HG02642 (cell line): ENCODE results near the gene NAV3.

ENCODE experiments used
- ATAC-seq: cut with Tn5 transposase; IDR thresholded peaks from one replicate; pipeline ENCODE4 v1.9.1; 2021; ENCODE audit warnings: mild to moderate bottlenecking; ENCODE audit not compliant: unreplicated experiment, poor library complexity

The NAV3 gene

DNA sequence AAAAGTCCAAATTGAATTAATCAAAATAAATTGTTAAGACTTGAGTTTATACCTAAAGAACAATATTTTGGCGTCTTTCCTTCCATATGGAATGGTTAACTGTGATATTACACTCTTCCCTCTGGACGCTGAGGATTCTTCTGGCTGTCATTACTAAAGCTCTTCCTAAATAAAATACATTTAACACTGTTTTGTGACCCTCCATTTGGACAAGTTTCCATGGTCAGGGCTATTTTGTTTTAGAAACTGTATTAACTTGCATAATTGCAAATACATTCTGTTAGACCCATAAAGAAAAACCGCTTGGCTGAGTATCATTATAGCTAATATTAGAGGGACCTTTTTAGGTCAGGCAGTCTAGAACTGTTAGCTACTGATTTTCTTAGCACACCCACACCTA lies 87.4 kb downstream of the NAV3 start:
- no peak for ATAC-seq

- no peak for ATAC-seq
Observed at GRCh38 chr12:77919450-77919849, 88.8 kb downstream of the NAV3 start.

DNA sequence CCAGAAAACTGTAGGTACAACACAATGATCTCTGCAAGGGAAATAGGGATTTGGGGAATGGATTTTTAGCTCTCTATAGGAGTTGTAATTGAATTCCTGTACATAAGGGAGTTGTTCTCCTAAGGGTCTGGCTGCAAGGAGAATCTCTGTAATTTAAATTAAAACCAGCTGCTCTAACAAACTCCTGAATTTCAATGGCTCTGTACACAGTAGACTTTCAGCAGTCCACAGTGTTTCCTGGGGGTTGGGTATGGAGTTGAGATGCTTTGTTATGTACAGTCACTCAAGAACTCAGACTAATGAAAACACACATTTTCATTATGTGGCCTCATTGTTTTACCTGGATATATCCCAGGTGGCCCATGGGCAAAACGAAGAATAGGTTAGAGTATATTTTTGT lies 93.2 kb downstream of the NAV3 start:
- no peak for ATAC-seq

DNA sequence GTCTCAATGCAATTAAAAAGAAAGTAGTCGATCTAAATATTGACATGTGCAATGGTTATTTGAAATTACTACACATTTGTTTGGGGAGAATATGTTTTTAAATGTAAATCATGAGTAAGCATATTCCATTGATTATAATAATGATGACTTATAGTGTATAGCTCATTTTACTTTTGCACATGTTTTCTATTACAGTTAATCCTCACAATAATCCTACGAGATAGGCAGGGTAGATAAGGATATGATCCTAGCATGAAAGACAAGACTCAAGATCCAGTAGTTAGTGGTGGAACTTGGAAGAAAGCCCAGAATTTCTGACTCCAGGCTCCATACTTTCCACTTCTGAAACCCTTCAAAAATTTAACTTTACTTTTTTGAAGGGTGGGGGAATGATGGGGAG lies 94.0 kb downstream of the NAV3 start:
- ATAC-seq, result no peak

DNA sequence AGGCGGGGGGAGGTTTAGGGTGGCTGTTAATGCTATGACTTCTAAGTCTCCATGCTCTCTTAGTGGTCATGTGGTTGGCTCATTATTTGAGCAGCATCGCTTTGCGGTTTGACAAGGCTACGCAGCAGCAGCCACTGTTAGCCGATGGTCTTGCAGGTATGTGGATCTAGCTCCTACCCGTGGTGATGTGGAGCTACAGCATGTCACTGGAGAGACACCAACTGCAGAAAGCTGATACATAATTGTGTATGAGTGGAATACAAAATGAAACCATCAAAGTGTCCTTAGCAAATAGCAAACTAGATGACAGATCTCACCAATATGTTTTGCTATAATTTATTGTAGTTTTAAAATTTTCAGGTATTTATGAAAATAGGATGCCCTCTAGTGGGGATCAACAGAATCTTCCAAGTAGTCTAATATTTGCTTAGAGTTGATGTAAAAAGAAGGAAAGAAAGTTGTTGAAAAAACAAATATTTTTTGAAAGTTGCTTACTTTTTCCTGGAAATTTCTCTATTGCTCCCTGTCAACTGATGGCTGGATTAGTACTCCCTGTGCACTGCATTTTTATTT lies 94.9 kb downstream of the NAV3 start:
- peak; percentile 100 for ATAC-seq

- no peak for ATAC-seq
Observed at GRCh38 chr12:77928078-77928477, 97.4 kb downstream of the NAV3 start.

DNA sequence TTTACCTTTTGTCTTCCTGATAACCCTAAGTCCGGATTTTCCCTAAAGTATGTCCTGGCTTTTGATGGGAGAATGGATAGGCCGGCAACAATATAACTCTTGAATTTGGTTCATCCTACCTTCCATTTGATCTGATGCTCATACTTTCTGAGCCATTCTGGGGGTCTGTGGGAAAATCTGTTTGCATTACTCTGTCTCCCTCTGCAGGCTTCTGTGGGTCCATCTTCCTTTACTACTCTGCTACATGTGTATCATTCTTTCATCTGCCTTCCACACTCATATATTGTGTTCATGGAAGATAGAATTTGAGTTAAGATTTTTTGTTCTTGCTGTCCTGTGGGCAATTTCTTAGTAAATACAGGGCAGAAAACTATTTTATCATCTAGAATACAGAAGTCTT lies 101.5 kb downstream of the NAV3 start:
- ATAC-seq, result no peak

GRCh38 chr12:77938301-77938700 lies 107.6 kb downstream of the NAV3 start:
- no peak for ATAC-seq

GRCh38 chr12:77940011-77940423 lies 109.3 kb downstream of the NAV3 start:
- no peak for ATAC-seq

DNA sequence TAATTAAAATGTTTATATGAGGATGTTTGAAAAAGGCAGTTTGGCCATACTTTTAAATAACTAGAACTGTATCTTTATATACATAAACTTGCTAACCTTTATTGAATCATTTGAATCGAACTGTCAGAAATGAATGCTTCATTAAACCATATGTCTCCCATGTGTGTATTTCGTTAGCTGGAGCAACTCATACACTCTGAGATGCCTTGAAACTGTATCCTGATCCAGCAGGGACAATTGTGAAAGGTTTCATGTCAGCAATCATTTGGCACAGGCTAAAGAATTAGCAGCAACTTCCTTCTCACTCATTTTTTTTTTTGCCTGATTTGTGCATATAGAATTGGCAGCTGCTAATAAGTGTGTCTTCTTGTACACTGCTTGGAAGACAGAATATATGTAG lies 109.9 kb downstream of the NAV3 start:
- ATAC-seq, result no peak

- ATAC-seq, result no peak
Observed at GRCh38 chr12:77941401-77941800, 110.7 kb downstream of the NAV3 start.

DNA sequence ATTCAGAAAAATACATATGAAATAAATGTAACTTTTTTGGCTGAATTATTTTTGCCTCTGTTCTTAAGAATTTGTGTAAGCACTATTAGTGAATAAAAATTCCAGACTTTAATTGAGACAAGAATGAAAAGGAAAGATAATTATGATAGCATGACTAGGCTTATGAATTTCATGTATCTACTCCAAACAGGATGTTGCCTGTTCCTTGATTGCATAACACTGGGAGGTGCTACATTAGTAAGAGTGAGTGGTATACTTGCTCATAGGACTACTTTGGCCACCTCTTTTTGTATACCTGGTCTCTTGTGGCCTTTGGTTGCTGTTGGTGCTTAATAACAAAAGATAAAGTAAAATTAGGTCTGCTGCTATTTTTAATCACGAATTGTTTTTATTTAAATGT lies 112.8 kb downstream of the NAV3 start:
- ATAC-seq, result no peak

DNA sequence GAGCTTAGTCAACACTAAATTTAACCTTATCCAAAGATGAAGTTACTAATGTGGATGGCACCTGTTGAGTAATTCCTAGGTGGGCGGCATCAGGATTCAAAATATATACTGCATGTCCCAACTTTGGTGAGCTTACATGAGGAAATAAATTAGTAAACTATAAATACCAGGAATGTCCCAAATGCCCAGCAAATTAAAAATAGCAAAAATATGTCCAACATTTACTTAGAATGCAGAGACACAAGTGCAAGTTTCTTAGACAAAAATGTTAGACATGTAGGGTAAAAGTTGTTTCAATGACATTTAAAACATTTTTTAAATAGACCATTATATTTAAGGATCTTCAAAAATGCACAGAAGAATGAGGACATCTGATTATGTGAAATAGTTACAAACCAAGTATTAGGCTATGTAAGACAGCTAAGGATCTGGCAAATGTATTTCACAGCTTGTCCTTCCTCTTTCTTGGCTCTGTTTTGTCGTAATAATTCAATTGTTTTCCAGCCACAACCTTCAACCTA lies 115.9 kb downstream of the NAV3 start:
- no peak for ATAC-seq

DNA sequence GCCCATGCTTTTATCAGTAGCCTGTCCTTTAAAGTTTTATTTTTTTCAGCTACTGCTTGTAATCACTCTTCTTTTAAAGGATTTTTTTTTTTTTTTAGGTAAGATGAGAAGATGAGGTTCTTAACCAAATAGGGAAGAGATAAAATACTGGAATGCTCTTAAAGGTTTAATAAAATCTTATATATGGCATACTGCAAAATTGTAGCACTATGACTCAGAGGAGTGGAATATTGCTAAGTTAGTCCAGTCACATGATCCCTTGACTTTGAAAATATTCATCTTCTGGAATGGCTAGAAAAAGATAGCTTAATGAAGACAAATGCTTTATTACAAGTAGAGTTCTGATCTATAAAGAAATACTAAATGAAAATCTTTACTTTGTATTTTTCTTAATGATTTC lies 116.6 kb downstream of the NAV3 start:
- ATAC-seq, result no peak

GRCh38 chr12:77947746-77948145 lies 117.1 kb downstream of the NAV3 start:
- no peak for ATAC-seq

DNA sequence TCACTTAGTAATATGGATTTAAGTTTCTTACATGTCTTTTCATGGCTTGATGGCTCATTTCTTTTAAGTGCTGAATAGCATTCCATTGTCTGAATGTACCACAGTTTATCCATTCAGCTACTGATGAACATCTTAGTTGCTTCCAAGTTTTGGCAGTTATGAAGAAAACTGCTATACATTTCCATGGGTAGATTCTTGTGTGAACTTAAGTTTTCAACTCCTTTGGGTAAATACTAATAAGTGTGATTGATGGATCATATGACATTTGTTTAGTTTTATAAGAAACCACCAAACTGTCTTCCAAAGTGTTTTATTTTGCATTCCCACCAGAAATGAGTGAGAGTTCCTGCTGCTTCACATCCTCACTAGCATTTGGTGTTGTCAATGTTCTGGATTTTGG lies 119.2 kb downstream of the NAV3 start:
- no peak for ATAC-seq

DNA sequence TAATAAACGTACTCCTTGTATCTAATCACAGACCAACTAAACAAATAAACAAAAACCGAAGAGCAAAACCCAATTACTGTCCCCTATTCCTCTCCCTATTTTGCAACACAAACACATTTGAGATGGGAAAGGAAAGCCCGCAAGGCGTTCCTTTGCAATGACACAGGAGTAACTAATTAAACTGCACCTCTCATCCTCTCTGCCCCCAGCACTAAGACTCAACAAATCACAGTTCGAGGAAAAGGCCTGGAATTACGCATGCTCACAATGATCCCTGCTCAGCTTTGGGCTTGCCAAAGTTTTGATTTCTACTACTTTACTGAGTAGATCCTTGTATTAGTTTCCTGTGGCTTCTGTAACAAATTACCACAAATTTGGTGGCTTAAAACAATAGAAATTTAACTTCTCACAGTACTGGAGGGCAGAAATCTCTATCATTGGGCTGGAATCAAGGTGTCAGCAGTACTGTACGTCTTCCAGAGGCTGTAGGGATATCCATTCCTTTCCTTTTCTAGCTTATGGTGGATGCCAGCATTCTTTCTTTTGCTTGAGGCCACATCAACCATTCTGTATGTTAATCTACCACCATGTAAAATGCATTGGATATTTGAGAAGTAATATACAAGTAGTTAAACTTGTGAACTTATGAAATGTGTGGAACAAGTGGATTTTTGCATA lies 123.0 kb downstream of the NAV3 start:
- no peak for ATAC-seq

GRCh38 chr12:77954206-77954555 lies 123.5 kb downstream of the NAV3 start:
- ATAC-seq, result no peak

GRCh38 chr12:77957062-77957461 lies 126.4 kb downstream of the NAV3 start:
- no peak for ATAC-seq

DNA sequence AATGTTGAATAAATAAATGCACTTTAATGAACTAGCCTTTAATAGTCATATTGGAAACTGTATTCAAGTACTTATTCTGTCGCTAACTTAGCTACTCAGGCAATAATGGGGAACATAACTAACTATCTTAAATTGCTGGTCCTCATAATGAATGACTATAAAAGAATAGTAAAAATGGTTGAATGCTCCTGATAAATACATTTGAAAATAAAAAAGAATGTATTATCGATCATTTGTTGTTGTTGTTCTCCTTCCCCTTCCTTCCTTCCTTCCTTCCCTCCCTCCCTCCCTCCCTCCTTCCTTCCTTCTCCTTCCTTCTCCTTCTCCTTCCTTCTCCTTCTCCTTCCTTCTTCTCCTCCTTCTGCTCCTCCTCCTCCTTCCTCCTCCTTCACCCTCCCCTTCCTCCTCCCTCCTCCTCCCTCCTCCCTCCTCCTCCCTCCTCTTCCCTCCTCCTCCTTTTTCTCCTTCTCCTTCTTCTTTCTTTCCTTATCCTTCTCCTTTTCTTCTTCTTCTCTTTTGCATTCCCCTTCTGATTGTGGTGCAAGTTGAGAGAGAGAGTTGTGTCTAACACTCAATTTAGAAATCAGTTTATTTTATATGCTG lies 133.0 kb downstream of the NAV3 start:
- ATAC-seq, result no peak

DNA sequence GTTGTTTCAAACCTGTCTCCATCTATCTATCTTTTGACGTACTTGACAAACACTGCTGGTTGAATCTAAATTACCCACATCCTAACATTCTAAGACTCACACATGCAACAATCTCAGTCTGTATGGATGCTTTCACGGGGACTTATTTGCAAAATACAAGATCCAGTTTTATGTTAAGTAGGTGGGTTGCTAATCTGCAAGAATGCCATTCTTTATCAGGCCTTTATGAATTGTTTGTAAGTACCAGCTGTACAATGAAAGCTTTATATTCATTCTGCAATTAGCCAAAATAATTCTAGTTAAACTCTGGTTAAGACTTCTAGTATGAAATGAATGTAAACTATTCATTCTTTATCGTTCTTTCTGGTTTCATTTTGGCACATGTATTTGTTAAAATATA lies 135.1 kb downstream of the NAV3 start:
- ATAC-seq, result no peak

DNA sequence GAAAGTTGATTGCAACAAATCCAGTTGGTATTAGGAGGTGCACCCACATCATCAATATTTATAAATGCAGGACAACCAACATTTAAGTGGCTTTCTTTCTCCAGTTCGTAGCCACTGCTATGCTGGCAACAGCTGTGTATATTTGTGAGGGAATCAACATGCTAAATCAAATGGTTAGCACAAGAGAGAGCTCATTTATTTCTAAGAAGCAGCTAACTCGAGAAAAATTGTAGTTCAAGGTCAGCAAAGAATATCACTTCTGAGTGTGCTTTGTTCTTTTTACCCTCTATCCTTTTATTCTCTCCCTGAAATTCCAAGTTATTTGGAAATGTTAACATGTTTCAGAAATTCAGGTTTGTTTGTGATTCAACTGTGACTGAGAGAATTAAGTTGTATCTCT lies 137.3 kb downstream of the NAV3 start:
- no peak for ATAC-seq
